Stimulated activated naive CD8-positive, alpha-beta T cell treated with anti-CD3 and anti-CD28 coated beads, Interleukin-15, Interleukin-2, amounts not matched to agents 100 U/mL and 50 U/mL, for 24 hours (primary cell): ENCODE results near the gene ENKD1.
A peak's percentile ranks its signal among the peaks of the same experiment; 100 is the strongest.

Experiments
- ATAC-seq: fragments of 150-1000 bp; cut with Tn5 transposase; one replicate; pipeline ENCODE4 v1.10.0; 2021
- DNase-seq: peaks from one replicate; pipeline ENCODE4 v3.0.0; 2021

Gene ENKD1

GRCh38 chr16:67679935-67680897, 13.7 kb upstream of the ENKD1 start:
- no peak for DNase-seq
- ATAC-seq, result no peak

DNA sequence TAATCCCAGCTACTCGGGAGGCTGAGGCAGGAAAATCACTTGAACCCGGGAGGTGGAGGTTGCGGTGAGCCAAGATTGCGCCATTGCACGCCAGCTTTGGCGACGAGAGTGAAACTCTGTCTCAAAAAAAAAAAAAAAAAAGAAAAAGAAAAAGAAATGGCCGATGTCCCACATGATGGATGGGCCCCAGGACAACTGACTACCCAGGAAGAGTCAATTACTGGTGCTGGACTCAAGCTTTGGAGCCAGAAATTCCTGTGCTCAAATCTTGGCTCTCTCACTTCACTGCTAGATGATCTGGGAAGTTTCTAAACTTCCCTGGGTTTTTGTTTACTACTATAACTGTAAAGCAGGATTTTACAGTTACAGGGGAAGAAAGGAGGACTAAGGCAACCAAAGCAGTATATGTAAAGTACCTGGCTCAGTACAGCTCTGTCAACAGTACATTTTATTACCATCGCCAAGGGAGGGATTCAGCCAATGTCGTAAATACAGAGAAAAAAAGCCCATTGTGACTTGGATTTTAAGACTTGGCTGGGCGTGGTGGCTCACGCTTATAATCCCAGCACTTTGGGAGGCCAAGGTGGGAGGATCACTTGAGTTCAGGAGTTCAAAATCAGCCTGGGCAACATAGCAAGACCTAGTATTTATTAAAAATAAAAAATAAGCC, 11.9 kb upstream of the ENKD1 start:
- no peak for DNase-seq
- ATAC-seq, result no peak

- DNase-seq, result no peak
Observed at GRCh38 chr16:67677712-67678111, 11.2 kb upstream of the ENKD1 start.

GRCh38 chr16:67676939-67677338, 10.4 kb upstream of the ENKD1 start:
- ATAC-seq, result no peak
- no peak for DNase-seq

More at GRCh38 chr16:67677712-67678111, 11.2 kb upstream of the ENKD1 start:
- ATAC-seq, result no peak

- ATAC-seq, result no peak
- no peak for DNase-seq
Observed at GRCh38 chr16:67676516-67676915, 10.0 kb upstream of the ENKD1 start.

DNA sequence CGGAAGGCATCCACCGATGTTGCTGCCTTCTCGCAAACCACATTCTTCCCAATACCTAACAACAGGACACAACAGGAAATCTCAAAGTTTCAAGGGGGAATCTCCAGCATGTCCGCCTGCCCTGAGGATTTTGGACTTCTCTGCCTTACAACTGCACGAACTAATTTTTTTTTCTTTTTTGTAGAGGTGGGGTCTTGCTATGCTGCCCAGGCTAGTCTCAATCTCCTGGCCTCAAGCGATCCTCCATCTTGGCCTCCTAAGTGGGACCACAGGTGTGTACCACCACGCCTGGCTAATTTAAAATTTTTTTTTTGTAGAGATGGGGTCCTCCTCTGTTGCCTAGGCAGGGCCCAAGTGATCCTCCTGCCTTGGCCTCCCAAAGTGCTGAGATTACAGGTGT, 9.4 kb upstream of the ENKD1 start:
- ATAC-seq, result no peak
- no peak for DNase-seq

GRCh38 chr16:67675579-67675935, 9.0 kb upstream of the ENKD1 start:
- DNase-seq (no peak), ATAC-seq (no peak)

DNA sequence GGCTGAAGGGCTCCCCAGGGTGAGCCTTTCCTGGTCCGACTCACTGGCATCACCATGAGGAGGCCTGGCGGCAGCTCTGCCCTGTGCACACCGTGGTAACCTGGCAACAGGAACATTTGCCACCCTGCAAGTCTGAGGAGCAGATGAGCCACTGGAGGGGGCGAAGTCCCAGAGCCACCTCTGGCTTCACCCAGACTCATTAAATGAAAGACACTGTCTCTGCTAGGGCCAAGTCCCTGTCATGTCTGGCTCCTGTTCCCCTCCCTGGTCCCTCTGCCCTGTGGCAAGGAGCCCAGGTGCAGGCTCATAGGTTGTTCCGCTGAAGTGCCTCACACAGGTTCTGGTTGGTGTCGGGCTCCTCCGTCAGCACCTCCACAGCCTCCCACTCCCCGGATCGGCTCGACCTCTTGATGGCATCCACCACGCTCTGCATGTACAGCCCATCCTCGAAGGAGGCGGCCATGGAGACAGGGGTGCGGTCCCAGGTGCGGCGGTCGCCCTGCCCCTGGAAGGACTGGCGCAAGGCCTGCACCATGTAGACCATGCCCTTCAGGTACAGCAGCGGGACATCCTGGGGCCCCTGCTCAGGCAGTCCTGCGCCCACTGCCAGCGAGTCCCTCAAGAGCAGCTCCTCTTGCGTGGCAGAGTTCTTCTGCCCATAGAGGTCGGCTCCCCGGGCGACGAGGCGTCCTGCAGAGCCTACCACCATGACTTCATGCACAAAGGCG, 8.5 kb upstream of the ENKD1 start:
- no peak for DNase-seq
- peak; percentile 8 for ATAC-seq

DNA sequence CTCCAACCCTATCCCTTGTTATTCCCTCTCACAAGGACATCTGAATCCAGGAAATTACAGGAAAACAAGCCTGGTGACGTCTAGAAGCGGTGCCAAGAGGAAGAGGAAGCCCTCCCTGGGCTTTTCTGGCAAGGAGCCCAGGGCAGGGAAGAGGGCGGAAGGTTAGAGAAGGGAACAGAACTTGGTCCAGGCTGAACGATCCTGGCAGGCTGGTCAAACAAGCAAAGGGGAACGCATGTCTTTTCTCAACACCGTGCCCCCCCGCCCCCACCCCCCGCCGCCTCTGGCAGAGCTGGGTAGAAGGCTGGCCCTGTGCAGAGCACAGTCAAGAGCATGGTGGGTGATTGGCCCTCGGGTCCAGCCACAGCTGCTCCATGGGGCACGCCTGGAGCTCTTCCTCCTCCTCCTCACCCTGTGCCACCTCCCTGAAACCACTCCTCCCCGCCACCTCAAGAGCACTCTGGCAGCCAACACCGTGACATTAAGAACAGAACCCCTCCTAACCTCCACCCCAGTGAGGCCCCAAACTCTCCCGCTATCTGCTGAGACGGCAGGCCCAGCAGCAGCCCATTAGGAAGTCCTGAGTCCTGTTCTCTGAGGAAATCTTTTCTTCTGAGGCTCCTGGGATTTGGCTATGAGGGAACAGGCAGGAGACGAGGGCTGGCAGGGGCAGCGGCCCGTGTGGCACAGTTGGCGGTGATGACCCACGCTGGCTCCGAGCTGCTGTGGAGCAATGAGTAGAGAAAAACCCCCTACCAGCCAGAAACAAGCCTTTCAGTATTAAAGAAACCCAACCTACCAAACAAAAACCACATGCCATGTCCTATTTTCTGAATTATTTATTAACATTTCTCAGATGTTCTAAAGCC, 7.4 kb upstream of the ENKD1 start:
- no peak for DNase-seq
- ATAC-seq, result no peak

DNA sequence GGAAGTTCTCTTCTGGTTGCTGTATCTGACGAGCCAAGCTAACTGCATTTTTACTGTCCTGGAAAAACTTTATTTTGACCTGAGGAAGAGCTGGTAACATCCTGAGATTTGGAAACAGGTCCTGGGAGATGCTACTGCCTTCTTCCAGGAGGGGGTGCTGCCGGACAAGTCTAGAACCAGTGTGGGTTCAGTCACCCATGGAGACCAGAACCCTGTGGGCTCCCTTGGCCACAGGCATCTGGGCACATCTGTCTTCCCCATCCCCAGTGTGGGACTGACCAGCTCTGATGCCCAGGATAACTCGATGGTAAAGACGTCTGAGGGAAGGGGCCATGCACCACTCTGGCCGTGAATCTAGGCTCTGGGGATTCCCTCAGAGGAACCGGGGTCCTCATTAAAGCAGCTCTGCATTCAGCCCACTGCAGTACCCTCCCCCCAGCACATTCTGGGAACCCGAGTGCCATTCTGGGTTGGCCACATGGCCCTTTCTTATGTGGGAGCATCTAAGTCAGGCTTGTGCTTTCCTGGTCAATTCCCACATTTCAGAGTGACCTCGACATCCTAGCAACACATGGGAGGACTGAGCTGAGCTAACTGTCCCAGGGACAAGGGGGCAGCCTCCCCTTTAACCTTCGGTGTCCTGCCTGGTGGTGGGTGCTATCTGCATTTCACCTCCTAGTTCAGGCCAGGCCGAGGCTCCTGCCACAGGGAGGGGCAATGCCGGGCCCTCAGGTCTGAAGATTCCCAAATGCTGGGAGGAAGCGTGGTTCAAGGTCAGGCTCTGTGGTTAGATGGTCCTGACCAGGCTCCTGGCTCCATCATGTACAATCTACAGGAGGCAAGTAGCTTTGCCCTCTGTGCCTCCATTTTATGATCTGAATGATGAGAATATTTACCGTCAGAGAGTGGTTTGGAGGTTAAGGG, 6.5 kb upstream of the ENKD1 start:
- DNase-seq, result peak; percentile 63
- ATAC-seq, result no peak

DNA sequence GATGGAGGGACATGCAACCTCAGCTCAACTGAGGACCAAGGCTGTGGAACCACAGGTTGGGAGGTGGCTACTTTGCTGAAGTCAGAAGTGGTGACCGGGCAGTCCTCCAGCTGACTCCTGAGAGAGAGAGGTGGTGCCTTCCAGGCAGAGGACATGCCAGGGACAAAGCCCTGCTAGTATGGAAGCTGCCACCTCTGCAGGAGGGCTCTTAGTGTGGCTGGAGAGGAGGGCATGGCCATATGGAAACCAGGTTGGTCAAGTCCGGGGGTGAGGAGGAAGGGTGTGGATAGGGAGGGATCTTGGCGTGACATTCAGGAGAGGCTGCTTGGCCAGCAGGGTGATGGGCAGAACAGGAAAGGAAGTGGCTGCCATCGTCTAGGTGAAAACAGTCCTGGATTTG, 5.8 kb upstream of the ENKD1 start:
- DNase-seq (no peak), ATAC-seq (no peak)

GRCh38 chr16:67669499-67670101, 3.0 kb upstream of the ENKD1 start:
- DNase-seq (no peak), ATAC-seq (no peak)

GRCh38 chr16:67668495-67669157, 2.1 kb upstream of the ENKD1 start:
- DNase-seq (peak; percentile 44), ATAC-seq (no peak)

GRCh38 chr16:67667817-67668494, 1.4 kb upstream of the ENKD1 start:
- DNase-seq (peak; percentile 81), ATAC-seq (peak; percentile 89)

GRCh38 chr16:67667453-67667816, 885 bp upstream of the ENKD1 start:
- ATAC-seq (no peak), DNase-seq (no peak)

DNA sequence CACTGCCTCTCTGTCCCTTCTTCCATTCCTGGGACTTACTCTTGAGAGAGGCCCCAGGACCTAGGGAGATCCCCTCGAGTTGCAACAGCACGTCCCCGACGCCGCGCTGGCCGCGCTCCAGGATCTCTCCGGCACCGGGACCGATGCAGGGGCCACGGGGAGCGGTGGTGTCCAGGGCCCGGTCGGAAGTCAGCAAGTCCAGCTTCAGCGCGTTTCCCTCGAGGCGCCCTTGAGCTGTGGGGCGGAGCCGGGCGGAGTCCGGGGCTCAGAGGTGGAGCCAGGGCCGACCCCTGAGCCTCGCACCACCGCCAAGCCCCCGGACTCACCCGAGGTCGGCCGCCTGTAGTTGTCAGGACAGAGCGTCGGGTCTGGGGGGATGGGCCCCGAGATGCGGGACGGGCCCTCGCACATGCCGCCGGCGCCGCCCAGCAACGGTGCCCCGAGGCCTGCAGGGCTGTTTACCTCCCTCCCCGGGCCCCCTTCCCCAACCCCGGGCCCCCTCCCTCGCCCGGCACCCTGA, 458 bp downstream of the ENKD1 start:
- DNase-seq (peak; percentile 48), ATAC-seq (no peak)

GRCh38 chr16:67665598-67665997, 952 bp downstream of the ENKD1 start:
- ATAC-seq, result no peak
- DNase-seq, result no peak

DNA sequence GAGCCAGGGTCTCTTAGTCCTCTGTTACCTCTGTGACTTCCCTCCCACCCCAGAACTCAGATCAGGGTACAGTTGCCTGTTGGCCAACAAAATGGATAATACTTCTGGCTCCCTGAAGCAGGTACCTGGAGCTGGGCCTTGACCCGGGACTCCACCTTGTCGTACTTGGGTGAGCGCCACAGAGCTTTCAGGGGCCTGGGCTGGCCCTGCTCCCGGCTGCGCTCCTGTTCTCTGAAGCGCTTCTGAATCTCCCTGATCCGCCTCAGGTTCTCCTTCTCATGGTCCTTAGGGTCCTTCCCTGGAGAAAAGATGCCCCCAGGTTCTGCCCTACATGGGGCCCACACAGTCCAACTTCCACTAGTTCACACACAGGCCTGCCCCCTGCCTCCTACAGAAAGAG, 1.7 kb downstream of the ENKD1 start:
- no peak for DNase-seq
- ATAC-seq, result no peak

DNA sequence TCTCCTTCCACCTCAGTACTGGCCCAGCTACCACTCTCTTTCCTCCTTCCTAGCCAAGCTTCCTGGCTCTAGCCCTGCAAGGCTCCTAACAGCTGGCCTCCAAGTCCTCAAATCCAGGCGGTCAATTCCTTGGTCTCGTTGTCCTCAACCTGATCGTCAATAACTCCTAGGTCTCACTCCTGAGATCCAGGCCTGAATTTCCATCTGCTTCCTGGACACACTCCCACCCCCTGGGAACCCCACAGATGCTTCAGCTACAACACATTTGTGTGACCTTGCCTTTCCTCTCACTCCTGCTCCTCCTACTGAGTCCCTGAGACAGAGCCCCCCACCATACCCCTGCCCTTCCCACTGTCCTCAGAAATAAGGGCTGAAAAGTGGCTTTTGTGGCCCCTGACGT, 2.3 kb downstream of the ENKD1 start:
- DNase-seq, result no peak
- no peak for ATAC-seq
